ENCODE results near the gene C17orf67. TPM values are rescaled to one million over a fixed set of nuclear protein-coding genes. Genes with fewer than 3 reads are reported as not detected.
A peak's percentile ranks its signal among the peaks of the same experiment; 100 is the strongest.

C17orf67 gene
- total RNA-seq, 1 donor, result 2.4 TPM

DNA sequence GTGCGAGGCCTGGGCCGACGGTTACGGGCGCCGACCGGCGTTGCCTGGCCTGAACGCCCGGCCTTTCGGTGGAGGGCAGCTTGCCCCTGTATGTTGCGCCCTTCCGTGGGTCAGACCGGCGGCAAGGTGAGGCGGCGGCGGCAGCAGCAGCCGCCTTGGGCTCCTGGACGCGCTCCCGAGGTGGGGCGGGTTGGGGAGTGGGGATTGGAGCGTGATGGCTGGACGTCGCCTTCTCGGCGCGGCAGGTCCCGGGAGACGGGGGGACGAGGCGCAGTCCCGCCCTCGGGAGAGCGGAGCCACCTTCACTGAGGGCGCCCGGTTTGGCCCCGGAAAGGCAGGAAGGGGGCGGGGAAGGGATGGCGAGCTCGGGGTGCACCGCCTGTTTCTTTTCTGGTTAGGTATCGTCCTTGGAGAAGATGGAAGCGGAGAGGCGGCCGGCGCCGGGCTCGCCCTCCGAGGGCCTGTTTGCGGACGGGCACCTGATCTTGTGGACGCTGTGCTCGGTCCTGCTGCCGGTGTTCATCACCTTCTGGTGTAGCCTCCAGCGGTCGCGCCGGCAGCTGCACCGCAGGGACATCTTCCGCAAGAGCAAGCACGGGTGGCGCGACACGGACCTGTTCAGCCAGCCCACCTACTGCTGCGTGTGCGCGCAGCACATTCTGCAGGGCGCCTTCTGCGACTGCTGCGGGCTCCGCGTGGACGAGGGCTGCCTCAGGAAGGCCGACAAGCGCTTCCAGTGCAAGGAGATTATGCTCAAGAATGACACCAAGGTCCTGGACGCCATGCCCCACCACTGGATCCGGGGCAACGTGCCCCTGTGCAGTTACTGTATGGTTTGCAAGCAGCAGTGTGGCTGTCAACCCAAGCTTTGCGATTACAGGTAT, 902 bp upstream of the C17orf67 start:
- peak; percentile 46 to 77 (median 73) for DNase-seq (ENCODE audit: low read depth in 2 of 3, low spot score in 2 of 3)

DNA sequence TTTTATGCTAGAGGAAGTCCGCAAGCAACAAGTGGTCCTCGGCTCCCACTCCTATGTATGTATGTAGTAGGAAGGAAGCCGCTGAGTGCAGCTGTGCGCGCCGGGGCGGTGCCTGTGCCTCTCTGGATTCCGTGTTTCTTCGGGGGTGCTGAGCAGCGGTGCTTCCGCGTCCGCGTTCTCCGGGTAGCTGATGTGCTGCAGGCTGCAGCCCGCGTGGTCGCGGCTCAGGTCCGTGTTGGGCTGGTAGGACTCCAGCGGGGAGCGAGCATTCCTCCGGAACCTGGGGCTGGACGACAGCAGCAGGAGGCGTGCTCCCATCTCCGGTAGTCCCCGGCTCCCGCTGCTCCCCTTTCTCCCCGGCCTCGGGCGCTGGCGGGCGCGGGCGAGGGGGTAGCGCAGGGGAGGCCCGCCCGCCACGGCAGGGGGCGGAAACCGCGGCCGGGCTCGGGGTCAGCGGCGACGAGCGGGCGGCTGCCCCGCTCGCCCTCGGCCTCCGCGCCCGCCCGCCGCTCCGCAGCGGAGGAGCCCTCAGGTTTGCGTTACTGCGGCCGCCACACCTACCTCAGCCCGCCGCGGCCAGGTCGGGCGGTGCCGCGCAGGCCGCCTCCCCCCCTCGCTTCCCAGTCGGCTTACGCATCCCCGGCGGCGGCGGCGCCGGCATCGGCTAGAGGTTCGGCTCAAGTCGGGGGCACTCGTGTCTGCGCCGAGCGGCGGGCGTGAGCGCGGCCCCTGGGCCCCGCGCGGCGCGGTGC, 487 bp downstream of the C17orf67 start:
- DNase-seq (ENCODE audit: low read depth in 2 of 3, low spot score in 2 of 3), result peak; percentile 36 to 50 (median 36)

GRCh38 chr17:56832446-56832845, 1.3 kb downstream of the C17orf67 start:
- no peak for DNase-seq (ENCODE audit: low read depth in 2 of 3, low spot score in 2 of 3)

- DNase-seq (ENCODE audit: low read depth in 2 of 3, low spot score in 2 of 3), result no peak
Observed at GRCh38 chr17:56831369-56832095, 2.2 kb downstream of the C17orf67 start.

DNA sequence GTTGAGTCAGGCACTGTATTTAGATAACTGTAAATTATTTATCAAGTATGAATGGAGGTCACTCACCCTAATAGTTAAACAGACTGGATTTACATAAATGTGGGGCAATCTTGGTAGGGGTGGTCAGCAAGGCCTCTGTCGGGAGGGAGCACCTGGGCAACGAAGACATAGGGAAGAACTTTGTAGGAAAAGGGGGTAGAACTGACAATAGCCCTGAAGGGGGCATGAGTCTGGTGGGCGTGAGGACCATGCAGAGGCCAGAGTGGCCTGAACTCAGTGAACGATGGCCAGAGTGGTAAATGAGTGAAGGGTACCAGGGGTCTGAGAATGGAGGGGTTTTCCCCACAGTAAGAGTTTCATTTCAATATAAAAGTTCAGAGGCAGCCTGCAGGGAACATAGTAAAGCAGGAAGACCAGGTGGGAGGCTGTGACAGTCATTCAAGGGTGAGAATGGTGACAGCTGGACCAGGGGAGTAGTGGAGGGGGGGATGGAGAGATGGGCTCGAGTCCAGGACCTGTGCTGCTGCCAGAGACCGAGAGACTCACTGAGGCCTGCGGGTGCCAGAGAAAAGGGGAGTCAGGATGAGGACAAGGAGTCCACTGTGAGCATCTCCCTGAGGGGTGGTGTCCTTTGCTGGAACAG, 2.9 kb downstream of the C17orf67 start:
- DNase-seq (ENCODE audit: low read depth in 2 of 3, low spot score in 2 of 3), result no peak

GRCh38 chr17:56826611-56827414, 6.9 kb downstream of the C17orf67 start:
- peak in 1 of 3 donors; percentile 37 for DNase-seq (ENCODE audit: low read depth in 2 of 3, low spot score in 2 of 3)

GRCh38 chr17:56824503-56824902, 9.2 kb downstream of the C17orf67 start:
- DNase-seq (ENCODE audit: low read depth in 2 of 3, low spot score in 2 of 3), result no peak

DNA sequence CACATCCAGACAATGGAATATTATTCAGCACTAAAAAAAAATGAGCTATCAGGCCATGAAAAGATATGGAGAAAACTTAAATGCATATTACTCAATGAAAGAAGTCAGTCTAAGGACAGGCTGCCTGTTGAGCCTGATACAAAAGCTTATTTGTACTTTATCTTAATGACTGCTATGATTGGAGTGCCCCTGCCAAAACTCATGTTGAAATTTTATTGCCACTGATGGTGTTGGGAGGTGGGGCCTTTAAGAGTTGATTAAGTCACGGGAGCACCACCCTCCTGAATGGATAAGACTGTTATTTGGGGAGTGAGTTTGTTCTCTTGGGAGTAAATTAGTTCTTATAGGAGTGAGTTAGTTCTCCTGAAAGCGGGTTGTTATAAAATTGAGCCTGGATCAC, 9.9 kb downstream of the C17orf67 start:
- no peak for DNase-seq (ENCODE audit: low read depth in 2 of 3, low spot score in 2 of 3)

DNA sequence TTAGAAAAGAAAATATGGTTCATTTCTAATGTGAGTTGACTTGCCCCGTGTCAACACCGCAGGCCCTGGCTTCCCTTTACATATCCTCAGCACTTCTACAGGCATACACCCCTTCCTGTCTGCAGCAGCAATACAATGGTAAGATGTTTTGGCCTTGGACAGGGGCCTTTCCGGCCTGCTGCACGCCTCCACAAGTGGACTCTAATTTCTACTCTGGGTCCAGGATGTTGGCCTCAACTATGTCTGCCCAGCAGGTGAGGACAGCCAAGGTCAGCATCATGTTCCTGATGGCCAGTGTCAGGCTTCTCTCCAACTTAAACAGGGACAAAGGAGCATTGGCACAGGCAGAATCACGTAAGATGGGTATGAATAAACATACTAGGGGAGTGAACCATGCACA, 11.0 kb downstream of the C17orf67 start:
- DNase-seq (ENCODE audit: low read depth in 2 of 3, low spot score in 2 of 3), result no peak

DNA sequence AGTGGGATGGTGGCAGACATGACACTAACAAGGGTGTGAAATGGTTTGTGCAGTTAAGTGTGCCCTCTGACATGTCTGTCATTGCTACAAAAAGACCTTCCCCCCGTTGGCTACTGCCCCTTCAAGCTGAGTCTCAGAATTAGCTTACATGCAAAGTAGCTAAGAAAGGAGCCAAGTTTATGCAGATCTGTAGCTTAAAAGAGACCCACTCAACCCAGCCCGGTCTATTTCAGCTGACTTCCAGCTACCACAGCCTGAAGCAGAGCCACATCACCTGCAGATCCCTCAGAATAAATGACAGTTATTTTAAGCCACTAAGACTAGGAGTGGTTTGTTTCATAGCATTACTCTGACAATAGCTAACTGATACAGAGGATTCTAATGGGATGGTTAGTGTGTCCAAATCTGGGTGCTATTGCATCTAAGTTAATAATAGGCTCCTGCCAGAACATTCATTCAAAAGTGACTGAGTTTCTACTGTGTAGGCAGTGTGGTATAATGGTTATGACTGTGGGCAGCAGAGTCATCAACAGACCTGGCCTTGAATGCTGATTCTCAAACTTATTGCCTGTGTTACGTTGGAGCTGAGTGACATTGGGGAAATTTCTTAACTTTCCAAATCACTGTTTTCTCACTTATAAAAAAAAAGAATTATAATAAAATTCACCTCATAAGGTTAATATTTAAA, 11.7 kb downstream of the C17orf67 start:
- no peak for DNase-seq (ENCODE audit: low read depth in 2 of 3, low spot score in 2 of 3)

GRCh38 chr17:56820207-56820606, 13.5 kb downstream of the C17orf67 start:
- no peak for DNase-seq (ENCODE audit: low read depth in 2 of 3, low spot score in 2 of 3)

GRCh38 chr17:56819431-56820145, 14.1 kb downstream of the C17orf67 start:
- DNase-seq (ENCODE audit: low read depth in 2 of 3, low spot score in 2 of 3), result peak; percentile 58 to 84 (median 70)

DNA sequence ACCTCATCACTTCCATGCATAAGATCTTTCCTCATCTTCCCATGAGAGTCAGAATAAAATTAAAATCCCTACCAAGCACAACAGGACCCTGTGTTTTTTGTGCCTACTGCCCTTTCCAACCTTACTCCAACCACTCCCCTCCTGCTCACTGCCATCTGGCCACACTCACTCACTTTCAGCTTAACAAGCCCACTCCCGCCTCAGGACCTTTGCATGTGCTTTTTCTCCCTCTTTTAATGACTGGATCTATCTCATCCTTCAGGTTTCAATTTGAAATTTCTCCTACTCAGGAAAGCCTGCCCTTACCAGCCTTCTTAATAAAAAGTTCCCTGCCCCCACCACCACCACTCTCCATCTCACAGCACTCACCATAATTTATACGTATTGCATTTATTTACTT, 14.7 kb downstream of the C17orf67 start:
- no peak for DNase-seq (ENCODE audit: low read depth in 2 of 3, low spot score in 2 of 3)

DNA sequence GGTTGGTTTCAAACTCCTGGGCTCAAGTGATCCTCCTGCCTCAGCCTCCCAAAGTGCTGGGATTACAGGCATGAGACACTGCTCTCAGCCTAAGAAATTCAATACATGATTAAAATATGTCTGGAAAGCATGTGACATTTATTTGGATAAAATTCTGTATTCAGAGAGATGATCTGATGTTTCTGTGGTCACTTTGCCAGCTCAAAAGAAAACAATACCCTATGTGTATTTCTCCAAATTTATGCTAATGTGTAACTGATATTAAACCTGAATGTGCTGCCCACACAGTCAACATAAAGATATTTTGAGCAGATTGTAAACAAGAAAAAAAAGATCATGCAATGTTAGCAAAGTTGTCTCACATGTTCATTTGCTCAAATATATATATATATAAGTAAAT, 16.7 kb downstream of the C17orf67 start:
- no peak for DNase-seq (ENCODE audit: low read depth in 2 of 3, low spot score in 2 of 3)

DNA sequence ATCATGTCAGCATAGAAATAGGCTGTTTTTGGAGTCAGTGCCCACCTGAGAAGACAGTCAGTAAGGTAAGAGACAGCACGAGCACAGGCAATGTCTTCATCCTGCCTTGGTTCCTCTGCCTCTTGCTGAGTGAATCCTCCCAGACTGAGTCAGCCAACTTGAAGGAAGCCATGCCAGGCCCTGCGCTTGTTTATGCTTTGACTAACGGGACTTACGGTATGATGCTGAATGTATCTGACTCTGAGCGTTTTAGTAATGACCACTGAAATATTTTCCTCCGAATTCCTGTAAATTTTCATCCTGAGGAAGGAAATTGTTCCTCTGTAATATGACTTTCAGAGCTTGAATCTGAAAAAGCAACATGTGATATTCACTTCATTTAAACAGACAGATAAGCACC, 18.0 kb downstream of the C17orf67 start:
- no peak for DNase-seq (ENCODE audit: low read depth in 2 of 3, low spot score in 2 of 3)

- DNase-seq (ENCODE audit: low read depth in 2 of 3, low spot score in 2 of 3), result no peak
Observed at GRCh38 chr17:56812901-56813388, 20.8 kb downstream of the C17orf67 start.

GRCh38 chr17:56810891-56811775, 22.6 kb downstream of the C17orf67 start:
- DNase-seq (ENCODE audit: low read depth in 2 of 3, low spot score in 2 of 3), result peak in 1 of 3 donors; percentile 17

Data from hematopoietic multipotent progenitor cell (in vitro differentiated cells).